Activated CD8-positive, alpha-beta T cell treated with anti-CD3 and anti-CD28 coated beads, Interleukin-2, amount 10 ng/mL, durations not matched to agents 7 days and 5 days (primary cell): ENCODE results near the gene INPPL1. TPM values are rescaled to one million over a fixed set of nuclear protein-coding genes. Genes with fewer than 3 reads are reported as not detected.

Experiments
- ATAC-seq: fragments of 150-1000 bp; cut with Tn5 transposase; one replicate; pipeline ENCODE4 v1.10.0; 2021; ENCODE audit warnings: moderate library complexity
- CTCF ChIA-PET: fragments of 350-600 bp; sonication (Branson Sonifier 250); formaldehyde crosslinking; loops from one replicate; lab custom pipeline; 2021; ENCODE audit warnings: antibody characterized with exemption; lab: Charles Lee
- POLR2A ChIA-PET: fragments of 350-600 bp; sonication (Branson Sonifier 250); formaldehyde crosslinking; loops from one replicate; lab custom pipeline; 2021; ENCODE audit warnings: antibody characterized with exemption; lab: Charles Lee
- DNase-seq: peaks from one replicate; pipeline ENCODE4 v3.0.0-alpha.2; 2020
- H3K27ac Mint-ChIP-seq: one replicate; pipeline ENCODE4 v1.8.0; 2021; ENCODE audit warnings: mild to moderate bottlenecking, mixed read lengths
- H3K27me3 Mint-ChIP-seq: one replicate; pipeline ENCODE4 v1.8.0; 2021; ENCODE audit warnings: low read depth, mixed read lengths
- H3K36me3 Mint-ChIP-seq: one replicate; pipeline ENCODE4 v1.8.0; 2021; ENCODE audit warnings: low read depth, mixed read lengths
- H3K4me1 Mint-ChIP-seq: one replicate; pipeline ENCODE4 v1.8.0; 2021; ENCODE audit warnings: low read depth, mixed read lengths
- H3K4me3 Mint-ChIP-seq: one replicate; pipeline ENCODE4 v1.8.0; 2021; ENCODE audit warnings: mild to moderate bottlenecking, mixed read lengths
- H3K9me3 Mint-ChIP-seq: one replicate; pipeline ENCODE4 v1.8.0; 2022; ENCODE audit warnings: mixed read lengths; ENCODE audit not compliant: insufficient read depth
- total RNA-seq, 2 experiments: library from RNA; stranded (reverse); gene quantifications; one replicate each; pipeline ENCODE4 v1.2.3, GENCODE V29; 2021

Gene INPPL1
- total RNA-seq, 2 experiments from 2014 or later, result 141 to 147 TPM

DNA sequence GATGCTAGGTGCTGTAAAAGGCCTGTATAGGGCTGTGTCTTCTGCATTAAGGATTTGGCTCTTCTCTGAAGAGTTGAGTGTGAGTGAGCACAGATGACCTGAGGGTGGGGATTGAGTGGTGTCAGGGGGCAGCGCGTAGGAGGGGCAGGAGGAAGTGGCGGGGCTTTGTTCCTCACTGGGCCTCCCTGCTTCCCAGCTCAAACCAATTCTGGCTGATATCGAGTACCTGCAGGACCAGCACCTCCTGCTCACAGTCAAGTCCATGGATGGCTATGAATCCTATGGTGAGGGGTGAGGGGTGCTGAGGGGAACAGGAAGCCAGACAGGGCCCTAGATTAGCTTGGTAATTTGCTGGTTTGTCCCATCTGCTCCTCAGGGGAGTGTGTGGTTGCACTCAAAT is 10.4 kb downstream of the INPPL1 start:
- ATAC-seq (no peak), DNase-seq (no peak)
- peaks cover 45% of the 10 kb centered on the region for H3K36me3 Mint-ChIP-seq
- H3K4me1 Mint-ChIP-seq, result peaks cover 9% of the 10 kb centered on the region
- H3K4me3 Mint-ChIP-seq, result no peak overlapping the region
- CTCF ChIA-PET, result no interaction called here
- peak overlapping the region; percentile 22 for H3K27ac Mint-ChIP-seq
- POLR2A ChIA-PET, result interaction anchor here (0.6 to 1.3 kb wide), 2 partner anchors 9 to 12 kb away, joined by 3 to 7 read pairs; no protein-coding TSS in a partner anchor
- no peaks in the 10 kb centered on the region for H3K9me3 Mint-ChIP-seq
- peaks cover 8% of the 10 kb centered on the region for H3K27me3 Mint-ChIP-seq

DNA sequence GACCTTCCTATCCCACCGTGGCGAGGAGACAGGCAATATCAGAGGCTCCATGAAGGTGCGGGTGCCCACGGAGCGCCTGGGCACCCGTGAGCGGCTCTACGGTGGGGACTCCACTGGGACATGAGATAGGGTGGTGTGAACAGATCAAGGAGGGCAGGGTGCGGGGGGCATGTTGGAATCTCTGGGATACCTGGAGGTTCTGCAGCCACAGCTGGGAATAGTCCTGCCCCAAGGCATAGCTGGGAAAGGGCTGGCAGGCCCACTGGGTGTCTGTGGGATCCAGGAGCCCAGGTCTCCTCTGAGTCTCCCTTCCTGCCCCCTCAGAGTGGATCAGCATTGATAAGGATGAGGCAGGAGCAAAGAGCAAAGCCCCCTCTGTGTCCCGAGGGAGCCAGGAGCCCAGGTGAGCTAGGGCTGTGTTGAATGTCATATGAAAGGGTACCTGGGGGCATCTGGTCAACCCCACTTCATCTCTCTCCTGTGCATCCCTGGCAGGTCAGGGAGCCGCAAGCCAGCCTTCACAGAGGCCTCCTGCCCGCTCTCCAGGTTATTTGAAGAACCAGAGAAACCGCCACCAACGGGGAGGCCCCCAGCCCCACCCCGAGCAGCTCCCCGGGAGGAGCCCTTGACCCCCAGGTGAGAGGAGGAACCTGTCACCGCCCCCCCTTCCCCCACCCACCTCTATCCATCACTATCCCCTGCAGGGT is 10.9 kb downstream of the INPPL1 start:
- ChIA-PET POLR2A (interaction anchor here (0.6 to 1.3 kb wide), 2 partner anchors 10 to 12 kb away, joined by 3 to 7 read pairs; no protein-coding TSS in a partner anchor), CTCF (interaction anchor here (1.4 to 4.0 kb wide), 4 partner anchors 10 to 195 kb away, joined by 6 to 21 read pairs (median 12); partner anchors contain the start of gene INPPL1)
- H3K27me3 Mint-ChIP-seq, result peaks cover 11% of the 10 kb centered on the region

DNA sequence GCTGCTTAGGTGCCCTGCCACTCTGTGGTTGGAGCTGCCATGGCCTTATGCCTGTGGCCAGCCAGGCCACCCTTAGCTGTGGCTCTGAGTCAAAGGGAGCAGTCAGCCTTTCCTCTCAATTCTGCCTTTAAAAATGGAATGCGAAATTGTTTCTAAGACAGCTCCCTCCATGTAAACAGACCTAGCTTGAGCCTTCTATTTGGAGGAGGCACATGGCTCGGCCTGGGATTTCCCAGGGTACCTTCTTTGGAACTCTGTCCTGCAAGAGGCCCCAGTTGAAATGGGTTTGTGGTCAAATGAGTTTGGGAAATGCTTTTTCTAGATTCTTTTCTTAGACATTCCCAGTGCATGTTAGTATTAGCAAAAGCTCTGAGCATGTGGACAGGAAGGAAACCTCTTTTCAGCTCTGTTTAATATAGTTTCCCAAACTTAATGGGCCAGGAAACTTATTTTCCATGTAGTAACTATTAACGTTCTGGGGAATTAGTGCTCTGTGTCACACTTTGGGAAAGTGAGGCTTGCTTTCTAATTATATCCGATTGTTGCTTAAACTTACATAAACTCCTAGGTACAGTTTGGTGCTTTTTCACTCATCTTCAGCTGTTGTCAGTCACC is 11.6 kb downstream of the INPPL1 start:
- H3K4me1 Mint-ChIP-seq, result peaks cover 20% of the 10 kb centered on the region
- H3K4me3 Mint-ChIP-seq, result no peak overlapping the region
- POLR2A ChIA-PET, result no interaction called here
- no peaks in the 10 kb centered on the region for H3K9me3 Mint-ChIP-seq
- peaks cover 40% of the 10 kb centered on the region for H3K36me3 Mint-ChIP-seq
- ATAC-seq, result no peak
- no peak for DNase-seq
- H3K27me3 Mint-ChIP-seq, result peaks cover 18% of the 10 kb centered on the region
- H3K27ac Mint-ChIP-seq, result no peak overlapping the region
- CTCF ChIA-PET, result interaction anchor here (0.6 to 4.0 kb wide), 7 partner anchors 10 to 211 kb away, joined by 3 to 21 read pairs (median 8); partner anchors contain the start of gene INPPL1

More for the DNA sequence above, 10.9 kb downstream of the INPPL1 start:
- no peak for DNase-seq
- Mint-ChIP-seq H3K27ac (no peak overlapping the region), H3K36me3 (peaks cover 43% of the 10 kb centered on the region), H3K4me3 (no peak overlapping the region), H3K9me3 (no peaks in the 10 kb centered on the region), H3K4me1 (peaks cover 13% of the 10 kb centered on the region)
- ATAC-seq, result no peak

DNA sequence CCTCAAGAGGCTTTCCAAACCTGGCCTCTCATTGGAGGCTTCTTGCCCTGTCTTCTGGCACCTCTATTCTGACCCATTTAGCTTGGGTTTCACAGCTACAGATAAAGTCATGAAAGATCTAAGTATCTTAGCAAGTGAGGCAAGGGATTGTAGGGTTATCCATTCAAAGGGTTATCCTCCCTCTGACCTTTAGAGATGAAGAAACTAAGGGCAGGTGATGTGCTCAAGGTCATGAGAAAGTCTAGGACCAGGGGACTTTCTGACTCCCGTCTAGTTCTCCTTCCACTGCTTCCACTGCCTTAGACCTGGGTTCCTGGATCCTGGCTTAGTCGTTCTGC is 12.2 kb downstream of the INPPL1 start:
- POLR2A ChIA-PET, result interaction anchor here (0.5 kb wide), 1 partner anchor 379 kb away, joined by 3 read pairs; no protein-coding TSS in a partner anchor
- CTCF ChIA-PET, result interaction anchor here (0.6 to 4.0 kb wide), 8 partner anchors 11 to 211 kb away, joined by 3 to 21 read pairs (median 7); partner anchors contain the start of gene INPPL1
- peaks cover 20% of the 10 kb centered on the region for H3K4me1 Mint-ChIP-seq
- H3K27me3 Mint-ChIP-seq, result peaks cover 23% of the 10 kb centered on the region
- H3K9me3 Mint-ChIP-seq, result no peaks in the 10 kb centered on the region
- H3K36me3 Mint-ChIP-seq, result peaks cover 35% of the 10 kb centered on the region
- ATAC-seq (no peak), DNase-seq (no peak)
- no peak overlapping the region for H3K27ac Mint-ChIP-seq
- no peak overlapping the region for H3K4me3 Mint-ChIP-seq

- H3K4me3 Mint-ChIP-seq, result no peak overlapping the region
- CTCF ChIA-PET, result interaction anchor here (0.6 to 4.0 kb wide), 16 partner anchors 11 to 468 kb away, joined by 3 to 21 read pairs (median 3); partner anchors contain the start of genes CLPB and INPPL1
- H3K27ac Mint-ChIP-seq, result no peak overlapping the region
- no peak for ATAC-seq
- H3K27me3 Mint-ChIP-seq, result peaks cover 29% of the 10 kb centered on the region
- peaks cover 31% of the 10 kb centered on the region for H3K36me3 Mint-ChIP-seq
- no peak for DNase-seq
- no peaks in the 10 kb centered on the region for H3K9me3 Mint-ChIP-seq
- POLR2A ChIA-PET, result interaction anchor here (0.5 kb wide), 1 partner anchor 378 kb away, joined by 3 read pairs; no protein-coding TSS in a partner anchor
- peaks cover 20% of the 10 kb centered on the region for H3K4me1 Mint-ChIP-seq
These were observed 12.8 kb downstream of the INPPL1 start for GRCh38 chr11:72237112-72237931.

- no peak overlapping the region for H3K4me3 Mint-ChIP-seq
- H3K27ac Mint-ChIP-seq, result no peak overlapping the region
- CTCF ChIA-PET, result interaction anchor here (0.6 to 4.0 kb wide), 13 partner anchors 11 to 467 kb away, joined by 3 to 21 read pairs (median 3); partner anchors contain the start of genes CLPB and INPPL1
- peaks cover 25% of the 10 kb centered on the region for H3K36me3 Mint-ChIP-seq
- POLR2A ChIA-PET, result no interaction called here
- peak; percentile 55 for ATAC-seq
- peak; percentile 58 for DNase-seq
- H3K4me1 Mint-ChIP-seq, result peaks cover 20% of the 10 kb centered on the region
- no peaks in the 10 kb centered on the region for H3K9me3 Mint-ChIP-seq
- H3K27me3 Mint-ChIP-seq, result peaks cover 35% of the 10 kb centered on the region
These were observed 13.5 kb downstream of the INPPL1 start for GRCh38 chr11:72238040-72238450.

- Mint-ChIP-seq H3K4me1 (peaks cover 23% of the 10 kb centered on the region), H3K27me3 (peaks cover 42% of the 10 kb centered on the region), H3K27ac (no peak overlapping the region), H3K36me3 (peaks cover 28% of the 10 kb centered on the region), H3K9me3 (no peaks in the 10 kb centered on the region), H3K4me3 (peak overlapping the region; percentile 28)
- DNase-seq, result no peak
- ChIA-PET CTCF (interaction anchor here (0.6 to 4.0 kb wide), 13 partner anchors 10 to 308 kb away, joined by 3 to 21 read pairs (median 3); partner anchors contain the start of genes CLPB and INPPL1), POLR2A (no interaction called here)
- ATAC-seq, result no peak
These were observed 14.1 kb downstream of the INPPL1 start for GRCh38 chr11:72238492-72239312.

DNA sequence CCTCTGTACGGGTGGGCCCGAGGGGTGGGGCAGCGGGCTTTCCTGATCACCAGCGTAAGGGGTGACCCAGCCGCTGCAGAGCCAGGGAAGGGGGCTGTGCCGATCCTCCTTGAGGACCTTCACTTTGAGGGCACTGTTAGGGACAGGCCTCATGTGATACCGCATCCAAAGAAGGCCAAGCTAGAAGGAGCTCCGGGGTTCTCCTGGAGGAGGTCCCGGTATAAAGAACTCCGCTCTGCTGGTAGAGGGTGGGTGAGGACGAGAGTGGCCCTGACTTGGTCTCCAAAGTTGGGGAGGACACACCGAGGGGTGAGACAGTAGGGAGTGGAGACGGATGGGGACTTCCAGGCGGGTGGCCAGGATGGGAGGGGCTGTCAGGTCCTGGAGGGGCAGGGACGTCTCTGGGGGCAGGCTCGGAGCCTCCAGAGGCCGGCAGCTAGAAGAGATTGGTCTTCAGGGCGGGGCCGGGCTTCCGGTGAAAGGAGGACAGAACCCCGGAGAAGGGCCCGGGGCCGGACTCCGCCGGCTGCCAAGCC is 14.8 kb downstream of the INPPL1 start:
- ATAC-seq (peak; percentile 27), DNase-seq (no peak)
- ChIA-PET POLR2A (no interaction called here), CTCF (interaction anchor here (1.4 to 4.0 kb wide), 3 partner anchors 13 to 191 kb away, joined by 5 to 21 read pairs (median 15); partner anchors contain the start of gene INPPL1)
- Mint-ChIP-seq H3K4me1 (peaks cover 21% of the 10 kb centered on the region), H3K27ac (no peak overlapping the region), H3K27me3 (peaks cover 43% of the 10 kb centered on the region), H3K4me3 (peak overlapping the region; percentile 40), H3K9me3 (no peaks in the 10 kb centered on the region), H3K36me3 (peaks cover 25% of the 10 kb centered on the region)

DNA sequence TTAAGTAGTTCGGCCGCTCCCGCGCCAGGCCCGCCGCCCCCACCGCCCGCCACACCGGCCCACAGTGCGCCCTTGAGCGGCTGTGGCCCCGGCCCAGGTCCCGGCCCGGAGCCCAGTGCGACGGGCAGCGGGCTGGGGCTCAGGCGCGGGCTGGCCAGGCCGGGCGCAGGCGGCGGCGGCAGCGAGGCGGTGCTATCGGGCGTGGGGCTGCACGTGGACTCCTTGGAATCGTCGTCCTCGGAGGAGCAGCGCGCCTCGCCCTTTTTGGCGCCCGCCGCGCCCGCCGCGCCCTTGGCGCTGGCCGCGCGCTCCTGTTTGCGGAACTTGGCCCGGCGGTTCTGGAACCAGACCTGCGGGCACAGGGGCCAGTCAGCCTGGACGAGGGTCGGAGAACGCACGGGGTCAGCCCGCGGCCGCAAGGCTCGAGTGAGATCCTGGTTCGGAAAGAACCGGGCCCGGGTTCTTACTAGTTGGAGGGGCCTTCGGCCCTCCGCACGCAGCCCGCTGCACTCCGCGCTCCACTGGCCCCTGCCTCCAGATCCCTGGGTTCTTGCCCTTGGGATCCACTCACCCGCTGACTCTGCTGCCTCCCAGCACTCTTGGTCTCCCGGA is 15.4 kb downstream of the INPPL1 start:
- Mint-ChIP-seq H3K36me3 (peaks cover 23% of the 10 kb centered on the region), H3K4me1 (peaks cover 25% of the 10 kb centered on the region), H3K9me3 (no peaks in the 10 kb centered on the region), H3K4me3 (peak overlapping the region; percentile 57), H3K27ac (no peak overlapping the region), H3K27me3 (peaks cover 49% of the 10 kb centered on the region)
- ChIA-PET CTCF (interaction anchor here (0.7 to 2.0 kb wide), 3 partner anchors 96 to 195 kb away, joined by 5 to 15 read pairs (median 5); partner anchors contain the start of gene CLPB), POLR2A (interaction anchor here (0.8 kb wide), 1 partner anchor 190 kb away, joined by 4 read pairs; no protein-coding TSS in a partner anchor)
- ATAC-seq (peak; percentile 31), DNase-seq (no peak)
